HEK293 (cell line): Measurements from ENCODE around the gene CSPG4.

Source experiments
- CTCF ChIA-PET: fragments of 350-600 bp; formaldehyde crosslinking; extraction: SDS; loops from one replicate; lab custom pipeline; 2021; ENCODE audit warnings: antibody characterized with exemption; lab: Yijun Ruan, JAX
- POLR2A ChIA-PET: fragments of 300-600 bp; formaldehyde crosslinking; extraction: SDS; loops from one replicate; lab custom pipeline; 2020; ENCODE audit warnings: antibody characterized with exemption, inconsistent platforms; lab: Yijun Ruan, JAX
- H3K27ac ChIP-seq: fragments of 200-500 bp; sonication (Bioruptor generic); 2 replicates; pipeline ENCODE4 v1.5.1; 2014; ENCODE audit warnings: low read depth, low read length, control low read depth, inconsistent platforms; ENCODE audit errors: extremely low read depth
- H3K36me3 ChIP-seq, 2 experiments: fragments of 200-500 bp in 1 of 2; sonication (Bioruptor generic) in 1 of 2; 1 replicate in 1 of 2; 2 replicates in 1 of 2; pipeline ENCODE4 v1.5.1; 2014 to 2017; ENCODE audit warnings: inconsistent platforms in 2 of 2, low read length in 2 of 2; ENCODE audit not compliant: control insufficient read depth in 2 of 2, insufficient read depth in 1 of 2
- H3K4me1 ChIP-seq: fragments of 200-500 bp; sonication (Bioruptor generic); 2 replicates; pipeline ENCODE4 v1.5.1; 2014; ENCODE audit warnings: mild to moderate bottlenecking, low read length, inconsistent platforms; ENCODE audit not compliant: control insufficient read depth, insufficient read depth
- H3K4me3 ChIP-seq: 2 replicates; pipeline ENCODE4 v1.5.1; 2011; ENCODE audit warnings: low read depth, mild to moderate bottlenecking, control low read depth, low read length, moderate library complexity
- H3K9me3 ChIP-seq: fragments of 200-500 bp; sonication (Bioruptor generic); 2 replicates; pipeline ENCODE4 v1.5.1; 2014; ENCODE audit warnings: low read depth, low read length, inconsistent platforms; ENCODE audit not compliant: control insufficient read depth, insufficient read depth
- BCL6B ChIP-seq: fragments of 450-650 bp; formaldehyde crosslinking; IDR thresholded peaks from 2 replicates; pipeline ENCODE4 v1.5.1; 2017; ENCODE audit warnings: missing biosample characterization, missing genetic modification characterization
- GLI2 ChIP-seq: fragments of 450-650 bp; formaldehyde crosslinking; IDR thresholded peaks from 2 replicates; pipeline ENCODE4; 2017; ENCODE audit warnings: missing biosample characterization, missing genetic modification characterization, low read depth, borderline replicate concordance
- KLF17 ChIP-seq: fragments of 450-650 bp; formaldehyde crosslinking; IDR thresholded peaks from 2 replicates; pipeline ENCODE4 v1.5.1; 2016; ENCODE audit warnings: missing biosample characterization, missing genetic modification characterization
- SP3 ChIP-seq: fragments of 450-650 bp; formaldehyde crosslinking; IDR thresholded peaks from 2 replicates; pipeline ENCODE4 v1.5.1; 2016; ENCODE audit warnings: missing biosample characterization, missing genetic modification characterization
- ZNF132 ChIP-seq: fragments of 450-650 bp; formaldehyde crosslinking; IDR thresholded peaks from 2 replicates; pipeline ENCODE4 v1.5.1; 2017; ENCODE audit warnings: missing biosample characterization, missing genetic modification characterization, borderline replicate concordance
- ZNF202 ChIP-seq: fragments of 450-650 bp; formaldehyde crosslinking; IDR thresholded peaks from 2 replicates; pipeline ENCODE4 v1.5.1; 2016; ENCODE audit warnings: missing biosample characterization, missing genetic modification characterization, borderline replicate concordance
- ZNF211 ChIP-seq: fragments of 450-650 bp; formaldehyde crosslinking; IDR thresholded peaks from 2 replicates; pipeline ENCODE4 v1.5.1; 2016; ENCODE audit warnings: low read depth, missing biosample characterization, missing genetic modification characterization
- ZNF223 ChIP-seq: fragments of 450-650 bp; formaldehyde crosslinking; IDR thresholded peaks from 2 replicates; pipeline ENCODE4 v1.5.1; 2016; ENCODE audit warnings: missing biosample characterization, missing genetic modification characterization
- ZNF324 ChIP-seq: fragments of 450-650 bp; formaldehyde crosslinking; IDR thresholded peaks from 2 replicates; pipeline ENCODE4 v1.5.1; 2016; ENCODE audit warnings: missing biosample characterization, missing genetic modification characterization
- ZNF354C ChIP-seq: fragments of 450-650 bp; formaldehyde crosslinking; IDR thresholded peaks from 2 replicates; pipeline ENCODE4 v1.5.1; 2016; ENCODE audit warnings: missing biosample characterization, missing genetic modification characterization, low read depth, borderline replicate concordance
- ZNF362 ChIP-seq: fragments of 450-650 bp; formaldehyde crosslinking; IDR thresholded peaks from 2 replicates; pipeline ENCODE4 v1.5.1; 2016; ENCODE audit warnings: missing biosample characterization, missing genetic modification characterization
- ZNF560 ChIP-seq: fragments of 450-650 bp; formaldehyde crosslinking; IDR thresholded peaks from 2 replicates; pipeline ENCODE4 v1.5.1; 2017; ENCODE audit warnings: missing biosample characterization, missing genetic modification characterization, borderline replicate concordance
- ZNF621 ChIP-seq: fragments of 450-650 bp; formaldehyde crosslinking; IDR thresholded peaks from 2 replicates; pipeline ENCODE4 v1.5.1; 2017; ENCODE audit warnings: missing biosample characterization, missing genetic modification characterization
- ZNF626 ChIP-seq: fragments of 450-650 bp; sonication (Bioruptor Pico); formaldehyde crosslinking; IDR thresholded peaks from 2 replicates; pipeline ENCODE4 v1.5.1; 2018; ENCODE audit warnings: missing biosample characterization, missing genetic modification characterization, inconsistent platforms
- ZNF792 ChIP-seq: fragments of 450-650 bp; formaldehyde crosslinking; IDR thresholded peaks from 2 replicates; pipeline ENCODE4 v1.5.1; 2016; ENCODE audit warnings: missing biosample characterization, missing genetic modification characterization
- ZSCAN16 ChIP-seq: fragments of 450-650 bp; formaldehyde crosslinking; IDR thresholded peaks from 2 replicates; pipeline ENCODE4 v1.5.1; 2016; ENCODE audit warnings: missing biosample characterization, missing genetic modification characterization
- ZSCAN30 ChIP-seq: fragments of 450-650 bp; IDR thresholded peaks from 2 replicates; pipeline ENCODE4 v1.5.1; 2018; ENCODE audit warnings: missing biosample characterization, mild to moderate bottlenecking, missing genetic modification characterization, moderate library complexity
- TF ChIP-seq, protein P1 (sequence below): fragments of 450-650 bp; formaldehyde crosslinking; IDR thresholded peaks from 2 replicates; pipeline ENCODE4 v1.5.1; 2016; ENCODE audit warnings: missing biosample characterization, missing genetic modification characterization

CSPG4 gene

GRCh38 chr15:75688831-75689230, 23.8 kb downstream of the CSPG4 start:
- no peak overlapping the region for H3K27ac ChIP-seq
- ChIA-PET CTCF (interaction anchor here (1.8 to 4.5 kb wide), 2 partner anchors 33 to 112 kb away, joined by 3 to 20 read pairs; no protein-coding TSS in a partner anchor), POLR2A (no interaction called here)
- TF ChIP-seq SP3 (tag by site-specific recombination) (no peak), ZNF362 (tag by site-specific recombination) (no peak), ZNF792 (no peak), ZNF626 (tag by site-specific recombination) (no peak), BCL6B (tag by site-specific recombination) (no peak), ZNF132 (tag by site-specific recombination) (no peak), ZNF324 (tag by site-specific recombination) (no peak), GLI2 (no peak), ZNF354C (tag by site-specific recombination) (no peak), KLF17 (tag by site-specific recombination) (no peak), ZNF621 (no peak), ZSCAN16 (tag by site-specific recombination) (no peak), ZNF223 (tag by site-specific recombination) (no peak)
- TF ChIP-seq, protein P1, sequence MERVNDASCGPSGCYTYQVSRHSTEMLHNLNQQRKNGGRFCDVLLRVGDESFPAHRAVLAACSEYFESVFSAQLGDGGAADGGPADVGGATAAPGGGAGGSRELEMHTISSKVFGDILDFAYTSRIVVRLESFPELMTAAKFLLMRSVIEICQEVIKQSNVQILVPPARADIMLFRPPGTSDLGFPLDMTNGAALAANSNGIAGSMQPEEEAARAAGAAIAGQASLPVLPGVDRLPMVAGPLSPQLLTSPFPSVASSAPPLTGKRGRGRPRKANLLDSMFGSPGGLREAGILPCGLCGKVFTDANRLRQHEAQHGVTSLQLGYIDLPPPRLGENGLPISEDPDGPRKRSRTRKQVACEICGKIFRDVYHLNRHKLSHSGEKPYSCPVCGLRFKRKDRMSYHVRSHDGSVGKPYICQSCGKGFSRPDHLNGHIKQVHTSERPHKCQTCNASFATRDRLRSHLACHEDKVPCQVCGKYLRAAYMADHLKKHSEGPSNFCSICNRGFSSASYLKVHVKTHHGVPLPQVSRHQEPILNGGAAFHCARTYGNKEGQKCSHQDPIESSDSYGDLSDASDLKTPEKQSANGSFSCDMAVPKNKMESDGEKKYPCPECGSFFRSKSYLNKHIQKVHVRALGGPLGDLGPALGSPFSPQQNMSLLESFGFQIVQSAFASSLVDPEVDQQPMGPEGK (tag by site-specific recombination), result no peak
- no peak overlapping the region for H3K4me3 ChIP-seq
- peaks cover 0 to 5% of the 10 kb centered on the region in 2 experiments; a peak in 1 of 3 replicates for H3K36me3 ChIP-seq
- no peaks in the 10 kb centered on the region for H3K4me1 ChIP-seq
- H3K9me3 ChIP-seq, result no peaks in the 10 kb centered on the region

- CTCF ChIA-PET, result interaction anchor here (1.8 to 4.5 kb wide), 2 partner anchors 34 to 113 kb away, joined by 3 to 20 read pairs; no protein-coding TSS in a partner anchor
These were observed 24.4 kb downstream of the CSPG4 start for GRCh38 chr15:75688278-75688557.

More at GRCh38 chr15:75688278-75688557, 24.4 kb downstream of the CSPG4 start:
- no peaks in the 10 kb centered on the region for H3K4me1 ChIP-seq
- TF ChIP-seq ZNF560 (tag by site-specific recombination) (no peak), ZNF211 (tag by site-specific recombination) (no peak), ZSCAN30 (no peak), ZNF202 (tag by site-specific recombination) (no peak)
- TF ChIP-seq, all 188 proteins: peak for 0
- POLR2A ChIA-PET, result no interaction called here
- Histone ChIP-seq H3K27ac (no peak overlapping the region), H3K9me3 (no peaks in the 10 kb centered on the region), H3K4me3 (no peak overlapping the region), H3K36me3 (peaks cover 0 to 5% of the 10 kb centered on the region in 2 experiments; a peak in 1 of 3 replicates)
